ENCODE results near the gene TUBGCP5.

- no peak for TF ChIP-seq SUZ12 (IDR thresholded peaks at IDR 0.05; ENCODE audit: extremely low read depth, insufficient read depth, insufficient read length)
- TF ChIP-seq ZNF274 (IDR thresholded peaks at IDR 0.05; ENCODE audit: low read depth, low read length) = no peak
- no peak for TF ChIP-seq YY1 (IDR thresholded peaks at IDR 0.05; ENCODE audit: insufficient read depth, insufficient read length)
These were observed 50.6 kb downstream of the TUBGCP5 start for GRCh38 chr15:22988811-22989210.

Measured in NT2/D1 (cell line).